Islet of Langerhans (tissue), 1 donor: ENCODE data around the gene KRTAP5-4.
"Not testable (repeated sequence)": the region's sequence is repeated elsewhere in the genome, so short reads cannot be mapped to it uniquely, and the experiment has no call there.

Experiments
- FAIRE-seq: peaks from one replicate; lab custom pipeline; 2011; peaks lifted over from hg19 to GRCh38; lab: Jason Lieb, UNC

Gene KRTAP5-4

DNA sequence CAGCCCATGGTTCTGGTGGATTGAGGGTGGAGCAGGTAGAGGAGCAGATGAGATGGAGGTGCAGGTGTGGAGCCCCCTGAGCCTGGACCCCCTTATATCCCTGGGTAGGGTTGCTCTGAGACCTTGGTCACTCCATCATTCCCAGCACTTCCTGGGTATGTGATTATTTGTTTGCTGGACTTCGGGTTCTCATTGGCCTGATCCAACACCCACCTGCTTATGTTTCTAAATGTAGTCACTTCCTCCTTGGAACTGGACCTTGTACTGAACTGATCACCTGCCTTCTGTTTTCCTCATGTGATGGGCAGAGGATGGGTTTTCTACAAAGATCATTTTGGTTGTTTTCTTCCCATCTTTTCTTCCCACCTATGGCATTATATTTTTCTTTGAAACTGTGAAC is at the start of gene KRTAP5-4:
KRTAP5-4 (minus strand) TSS at position 53 of the 400 bp plus-strand sequence; CDS start at position 8, 45 bp downstream.
- FAIRE-seq = no peak

DNA sequence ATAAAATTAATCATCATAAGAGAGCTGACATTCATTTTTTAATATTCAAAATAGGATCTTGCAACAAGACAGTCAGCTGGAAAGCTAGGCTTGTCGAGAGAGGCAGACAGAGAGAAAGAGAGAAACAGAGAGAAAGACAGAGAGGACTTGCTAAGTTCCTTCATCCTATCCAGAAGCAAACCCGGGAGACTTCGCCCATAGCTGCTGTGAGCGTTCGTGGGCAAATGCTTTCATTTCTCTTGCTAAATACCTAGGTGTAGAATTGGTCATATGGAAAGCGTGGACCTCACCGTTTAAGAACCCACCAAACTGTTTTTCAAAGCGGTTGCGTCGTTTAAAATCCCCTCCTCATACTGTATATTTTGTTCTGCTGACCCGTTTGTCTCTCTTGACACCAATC is 49.7 kb upstream of the KRTAP5-4 start:
- FAIRE-seq = no peak

DNA sequence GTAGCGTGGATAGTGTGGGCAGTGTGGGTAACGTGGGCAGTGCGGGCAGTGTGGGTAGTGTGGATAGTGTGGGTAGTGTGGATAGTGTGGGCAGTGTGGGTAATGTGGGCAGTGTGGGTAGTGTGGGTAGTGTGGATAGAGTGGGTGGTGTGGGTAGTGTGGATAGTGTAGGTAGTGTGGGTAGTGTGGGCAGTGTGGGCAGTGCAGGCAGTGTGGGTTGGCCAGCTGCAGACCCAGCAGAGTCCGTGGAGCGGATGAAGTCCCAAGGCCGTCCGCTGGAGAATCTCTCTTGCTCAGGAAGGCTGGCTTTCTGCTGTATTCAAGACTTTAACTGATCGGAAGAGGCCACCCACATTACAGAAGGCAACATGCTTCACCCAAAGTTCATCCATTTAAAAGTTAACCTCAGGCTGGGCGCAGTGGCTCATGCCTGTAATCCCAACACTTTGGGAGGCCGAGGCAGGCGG is 49.0 kb upstream of the KRTAP5-4 start:
- FAIRE-seq = no peak

GRCh38 chr11:1670457-1670856 is 48.5 kb upstream of the KRTAP5-4 start:
- FAIRE-seq = not testable (repeated sequence)

DNA sequence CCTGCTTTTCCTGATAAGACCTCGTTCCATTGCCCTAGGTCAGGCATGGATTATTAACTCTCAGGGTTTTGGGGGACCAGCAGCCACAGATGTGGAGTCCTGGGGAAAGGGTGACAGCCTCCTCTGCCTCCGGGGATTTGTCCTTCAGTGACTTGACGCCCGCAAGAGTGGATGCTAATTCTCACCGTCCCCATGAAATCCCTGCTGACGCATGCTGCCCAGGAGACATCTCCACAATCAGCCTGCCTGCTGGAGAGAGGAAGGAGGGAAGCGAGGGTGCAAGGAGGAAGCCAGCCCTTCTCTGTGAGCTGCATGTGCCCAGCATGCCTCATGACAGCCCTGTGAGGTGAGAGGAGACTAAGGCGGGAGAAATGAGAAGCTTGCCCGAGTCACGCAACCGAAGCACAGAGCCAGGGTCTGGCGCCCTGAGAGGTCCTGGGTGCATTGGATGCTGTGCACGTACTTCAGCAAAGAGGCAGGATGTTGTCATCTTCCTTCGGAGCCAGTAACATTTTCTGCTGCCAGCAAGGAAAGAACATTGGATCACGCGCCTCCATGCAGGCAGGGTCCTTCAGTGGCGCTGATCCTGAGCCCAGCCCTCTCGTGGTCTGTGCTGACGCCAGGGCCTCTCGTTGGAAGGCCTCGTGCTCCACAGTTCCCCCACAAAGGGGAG is 47.7 kb upstream of the KRTAP5-4 start:
- FAIRE-seq = no peak

GRCh38 chr11:1668911-1669473 is 47.1 kb upstream of the KRTAP5-4 start:
- no peak for FAIRE-seq

DNA sequence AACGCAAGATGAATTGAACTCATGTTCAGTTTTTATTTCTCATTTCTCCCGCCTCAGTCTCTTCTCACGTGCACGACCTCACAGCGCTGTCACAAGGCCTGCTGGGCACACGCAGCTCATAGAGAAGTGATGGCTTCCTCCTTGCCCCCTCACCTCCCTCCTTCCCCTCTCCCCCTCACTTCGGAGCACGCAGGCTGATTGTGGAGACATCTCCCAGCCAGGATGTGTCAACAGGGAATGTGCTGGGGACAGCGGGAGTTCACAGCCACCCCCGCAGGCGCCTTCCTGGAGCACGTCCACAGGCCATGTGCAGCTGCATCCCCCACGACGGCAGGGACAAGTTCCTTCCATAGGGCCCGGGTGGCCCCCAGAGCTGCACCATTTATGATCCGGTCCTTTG is 46.0 kb upstream of the KRTAP5-4 start:
- FAIRE-seq = no peak

- no peak for FAIRE-seq
Measured at GRCh38 chr11:1667121-1667850, 45.3 kb upstream of the KRTAP5-4 start.

- no peak for FAIRE-seq
Measured at GRCh38 chr11:1665313-1665712, 43.4 kb upstream of the KRTAP5-4 start.

- not testable (repeated sequence) for FAIRE-seq
Measured at GRCh38 chr11:1662699-1663283, 40.9 kb upstream of the KRTAP5-4 start.

- not testable (repeated sequence) for FAIRE-seq
Measured at GRCh38 chr11:1661454-1662269, 39.7 kb upstream of the KRTAP5-4 start.

GRCh38 chr11:1660111-1660867 is 38.4 kb upstream of the KRTAP5-4 start:
- no peak for FAIRE-seq

- FAIRE-seq = no peak
Measured at GRCh38 chr11:1659506-1659905, 37.6 kb upstream of the KRTAP5-4 start.

- FAIRE-seq = no peak
Measured at GRCh38 chr11:1656670-1657069, 34.7 kb upstream of the KRTAP5-4 start.

DNA sequence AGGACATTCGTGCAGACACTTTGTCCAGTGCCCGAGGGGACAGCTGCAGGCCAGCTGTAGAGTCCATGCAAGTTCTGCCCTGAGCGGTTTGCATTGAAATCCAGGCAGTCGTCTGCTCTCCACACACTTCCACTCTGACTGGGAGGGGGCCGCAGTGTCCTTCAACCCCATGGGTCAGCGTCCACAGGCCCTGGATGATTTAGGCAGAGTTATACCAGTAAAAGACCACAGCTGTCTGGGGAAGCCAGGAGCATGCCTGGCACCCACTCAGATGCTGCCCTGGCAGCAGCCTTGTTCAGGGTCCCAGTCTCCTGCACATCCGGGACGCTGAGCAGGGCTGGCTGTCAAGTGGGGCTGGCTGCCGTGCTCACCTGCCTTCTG is 34.1 kb upstream of the KRTAP5-4 start:
- no peak for FAIRE-seq

DNA sequence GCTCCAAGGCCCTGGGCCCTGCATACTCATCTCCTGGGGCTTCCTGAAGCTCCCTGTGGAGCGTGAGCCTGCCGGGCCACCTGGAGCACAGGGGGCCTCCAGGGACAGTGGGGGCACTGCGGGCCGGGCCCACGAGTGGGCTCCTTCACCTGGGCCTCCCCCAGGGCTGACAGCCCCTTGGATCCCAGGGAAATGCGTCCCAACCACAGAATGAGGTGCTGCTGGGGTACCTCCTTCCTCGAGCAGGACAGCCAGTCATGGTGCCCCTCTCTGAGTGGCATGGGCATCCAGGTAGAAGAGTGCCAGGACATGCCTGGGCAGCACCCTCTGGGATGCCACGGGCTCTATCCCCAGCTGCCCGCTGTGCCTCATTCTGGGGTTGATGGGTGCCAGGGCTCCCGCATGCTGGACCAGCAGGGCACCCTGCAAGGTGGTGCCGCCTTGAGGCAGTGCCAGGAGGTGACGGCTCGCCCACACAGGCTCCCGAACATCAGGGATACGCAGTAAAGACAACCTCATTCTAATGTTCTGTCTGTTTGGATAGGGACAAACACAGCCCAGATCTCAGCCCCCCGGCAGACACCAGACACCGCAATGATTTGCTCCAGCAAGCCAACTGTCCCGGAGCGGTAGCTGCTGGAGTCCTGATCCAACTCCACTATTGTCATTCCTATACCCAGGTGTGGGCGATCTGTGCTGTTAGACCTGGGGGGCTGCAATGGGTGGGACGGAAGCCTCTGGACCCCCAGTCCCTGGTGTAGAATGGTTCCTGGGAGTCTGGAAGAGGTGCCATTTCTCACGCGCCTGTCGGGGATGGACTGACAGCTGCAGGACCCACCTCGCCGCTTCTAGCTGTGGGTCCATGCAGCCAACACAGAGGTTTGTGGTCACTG is 33.5 kb upstream of the KRTAP5-4 start:
- no peak for FAIRE-seq

GRCh38 chr11:1654388-1655167 is 32.6 kb upstream of the KRTAP5-4 start:
- no peak for FAIRE-seq

GRCh38 chr11:1653541-1654387 is 31.8 kb upstream of the KRTAP5-4 start:
- FAIRE-seq = no peak
